ENCODE measurements around the gene NMUR1.
"Not testable (repeated sequence)": the region's sequence is repeated elsewhere in the genome, so short reads cannot be mapped to it uniquely, and the experiment has no call there.

NMUR1 gene

GRCh38 chr2:231530099-231531011 lies at the start of gene NMUR1:
Gene NMUR1 (minus strand): TSS chr2:231530445. CDS start chr2:231530361, 84 bp downstream.
- peak; percentile 60 for DNase-seq (ENCODE audit: low spot score)

GRCh38 chr2:231579560-231579959 lies 49.3 kb upstream of the NMUR1 start:
- DNase-seq (ENCODE audit: low spot score), result no peak

GRCh38 chr2:231578655-231579054 lies 48.4 kb upstream of the NMUR1 start:
- DNase-seq (ENCODE audit: low spot score), result not testable (repeated sequence)

GRCh38 chr2:231576465-231576864 lies 46.2 kb upstream of the NMUR1 start:
- DNase-seq (ENCODE audit: low spot score), result no peak

GRCh38 chr2:231575612-231576256 lies 45.5 kb upstream of the NMUR1 start:
- no peak for DNase-seq (ENCODE audit: low spot score)

GRCh38 chr2:231573698-231574421 lies 43.6 kb upstream of the NMUR1 start:
- no peak for DNase-seq (ENCODE audit: low spot score)

- DNase-seq (ENCODE audit: low spot score), result no peak
Observed at GRCh38 chr2:231573096-231573495, 42.9 kb upstream of the NMUR1 start.

GRCh38 chr2:231571661-231572191 lies 41.5 kb upstream of the NMUR1 start:
- no peak for DNase-seq (ENCODE audit: low spot score)

- DNase-seq (ENCODE audit: low spot score), result not testable (repeated sequence)
Observed at GRCh38 chr2:231570915-231571314, 40.7 kb upstream of the NMUR1 start.

GRCh38 chr2:231568785-231569435 lies 38.7 kb upstream of the NMUR1 start:
- no peak for DNase-seq (ENCODE audit: low spot score)

GRCh38 chr2:231568098-231568784 lies 38.0 kb upstream of the NMUR1 start:
- no peak for DNase-seq (ENCODE audit: low spot score)

- DNase-seq (ENCODE audit: low spot score), result no peak
Observed at GRCh38 chr2:231567159-231567558, 36.9 kb upstream of the NMUR1 start.

GRCh38 chr2:231565887-231566594 lies 35.8 kb upstream of the NMUR1 start:
- DNase-seq (ENCODE audit: low spot score), result no peak

- DNase-seq (ENCODE audit: low spot score), result peak; percentile 30
Observed at GRCh38 chr2:231563378-231563961, 33.2 kb upstream of the NMUR1 start.

- peak; percentile 54 for DNase-seq (ENCODE audit: low spot score)
Observed at GRCh38 chr2:231557571-231558217, 27.4 kb upstream of the NMUR1 start.

GRCh38 chr2:231556981-231557380 lies 26.7 kb upstream of the NMUR1 start:
- DNase-seq (ENCODE audit: low spot score), result no peak

- DNase-seq (ENCODE audit: low spot score), result not testable (repeated sequence)
Observed at GRCh38 chr2:231556496-231556895, 26.3 kb upstream of the NMUR1 start.

GRCh38 chr2:231554748-231555545 lies 24.7 kb upstream of the NMUR1 start:
- no peak for DNase-seq (ENCODE audit: low spot score)

- no peak for DNase-seq (ENCODE audit: low spot score)
Observed at GRCh38 chr2:231554327-231554726, 24.1 kb upstream of the NMUR1 start.
